Endothelial cell of umbilical vein (primary cell): Measurements from ENCODE around the gene LCN6. TPM values are rescaled to one million over a fixed set of nuclear protein-coding genes. Genes with fewer than 3 reads are reported as not detected.

Experiments
- BruUV-seq: library from RNA; stranded (reverse); fragments of 400-500 nt; replicated peaks from 2 replicates; lab custom pipeline; 2021; lab: Mats Ljungman, UMichigan
- CTCF ChIA-PET: fragments of 300-600, 350-600 bp; sonication (Branson Sonifier 250); formaldehyde crosslinking; loops from one replicate; lab custom pipeline; 2021; ENCODE audit warnings: antibody characterized with exemption, inconsistent platforms; lab: Charles Lee
- POLR2A ChIA-PET: fragments of 300-600, 350-600 bp; sonication (Branson Sonifier 250); formaldehyde crosslinking; loops from one replicate; lab custom pipeline; 2021; ENCODE audit warnings: antibody characterized with exemption, inconsistent platforms; lab: Charles Lee
- DNase-seq: peaks from one replicate; pipeline ENCODE4 v3.0.0-alpha.2; 2011; ENCODE audit warnings: low read depth, low spot score
- FAIRE-seq: peaks from 2 replicates; lab custom pipeline; 2011; peaks lifted over from hg19 to GRCh38; lab: Jason Lieb, UNC
- H2AFZ ChIP-seq: 2 replicates; pipeline ENCODE4 v1.6.0; 2012; ENCODE audit warnings: low read depth, low read length, control low read depth, inconsistent platforms
- H3K27ac ChIP-seq: 2 replicates; pipeline ENCODE4 v1.5.1; 2011; ENCODE audit warnings: low read depth, mild to moderate bottlenecking, control low read depth, low read length, moderate library complexity; ENCODE audit not compliant: insufficient read depth
- H3K27me3 ChIP-seq, 2 experiments: 2 replicates each; pipeline versions ENCODE4 v1.6.0 to v1.6.1; 2011; ENCODE audit warnings: low read length in 2 of 2, mixed read lengths in 1 of 2; ENCODE audit not compliant: control insufficient read depth in 2 of 2, insufficient read depth in 2 of 2
- H3K36me3 ChIP-seq, 2 experiments: 2 replicates in 1 of 2; 3 replicates in 1 of 2; pipeline ENCODE4 v1.5.1; 2011; ENCODE audit warnings: low read length in 2 of 2, mild to moderate bottlenecking in 1 of 2, moderate library complexity in 1 of 2; ENCODE audit not compliant: control insufficient read depth in 2 of 2, insufficient read depth in 2 of 2; ENCODE audit errors: extremely low read depth in 1 of 2
- H3K4me1 ChIP-seq: 3 replicates; pipeline ENCODE4 v1.5.1; 2011; ENCODE audit warnings: mild to moderate bottlenecking, low read length; ENCODE audit not compliant: control insufficient read depth, insufficient read depth; ENCODE audit errors: extremely low read depth
- H3K4me2 ChIP-seq: 2 replicates; pipeline ENCODE4 v1.6.1; 2011; ENCODE audit warnings: low read length, control low read depth, mixed read lengths; ENCODE audit not compliant: insufficient read depth
- H3K4me3 ChIP-seq, 3 experiments: fragments of 200-600 bp in 1 of 3; sonication (generic), shearing (Covaris generic) in 1 of 3; replicated peaks in 1 of 3; 2 replicates each; pipeline ENCODE4 v1.5.1; 2011 to 2016; ENCODE audit warnings: control low read depth in 3 of 3, low read length in 3 of 3, mild to moderate bottlenecking in 2 of 3, inconsistent platforms in 1 of 3, low read depth in 1 of 3, moderate library complexity in 1 of 3; ENCODE audit not compliant: insufficient read depth in 1 of 3
- H3K79me2 ChIP-seq: 2 replicates; pipeline ENCODE4 v1.6.0; 2012; ENCODE audit warnings: low read length, inconsistent platforms; ENCODE audit not compliant: control insufficient read depth, insufficient read depth
- H3K9ac ChIP-seq: replicated peaks from 2 replicates; pipeline ENCODE3; 2011; ENCODE audit warnings: low read length, control low read depth; ENCODE audit not compliant: insufficient read depth; ENCODE audit errors: extremely low read depth
- H3K9me1 ChIP-seq: replicated peaks from 3 replicates; pipeline ENCODE4 v1.6.0; 2011; ENCODE audit warnings: mild to moderate bottlenecking, low read length; ENCODE audit not compliant: control insufficient read depth, insufficient read depth; ENCODE audit errors: extremely low read depth
- H3K9me3 ChIP-seq: replicated peaks from 2 replicates; pipeline ENCODE4 v1.5.1; 2012; ENCODE audit warnings: low read length, inconsistent platforms; ENCODE audit not compliant: control insufficient read depth, insufficient read depth
- H4K20me1 ChIP-seq: replicated peaks from 2 replicates; pipeline ENCODE3; 2011; ENCODE audit warnings: mild to moderate bottlenecking, low read length; ENCODE audit not compliant: control insufficient read depth, insufficient read depth; ENCODE audit errors: extremely low read depth
- CTCF ChIP-seq, 2 donors: IDR thresholded peaks; 1 replicate in 1 of 2; 2 replicates in 1 of 2; pipeline ENCODE4 v1.5.1; 2011; ENCODE audit warnings: low read length in 2 of 2, mild to moderate bottlenecking in 2 of 2, moderate library complexity in 2 of 2, control low read depth in 1 of 2, inconsistent platforms in 1 of 2, low read depth in 1 of 2; ENCODE audit not compliant: insufficient read depth in 1 of 2; ENCODE audit errors: extremely low read depth in 1 of 2
- EZH2 ChIP-seq: IDR thresholded peaks from 2 replicates; pipeline ENCODE4 v1.6.1; 2012; ENCODE audit warnings: borderline replicate concordance, low read depth, mild to moderate bottlenecking, moderate library complexity, low read length, inconsistent platforms; ENCODE audit not compliant: severe bottlenecking
- FOS ChIP-seq: IDR thresholded peaks from 2 replicates; pipeline ENCODE4 v1.6.1; 2011; ENCODE audit warnings: mild to moderate bottlenecking, low read length, moderate library complexity, borderline replicate concordance; ENCODE audit not compliant: insufficient read depth
- GATA2 ChIP-seq: IDR thresholded peaks from 2 replicates; pipeline ENCODE4 v1.7.0; 2011; ENCODE audit warnings: low read depth, mild to moderate bottlenecking, moderate library complexity, mixed read lengths, low read length; ENCODE audit not compliant: insufficient read length, insufficient read depth
- MAX ChIP-seq: IDR thresholded peaks from 2 replicates; pipeline ENCODE4 v1.6.1; 2011; ENCODE audit not compliant: insufficient read depth, insufficient read length
- POLR2A ChIP-seq: IDR thresholded peaks from 2 replicates; pipeline ENCODE4 v1.6.1; 2012; ENCODE audit warnings: low read depth, mild to moderate bottlenecking, control low read depth, low read length
- POLR2AphosphoS5 ChIP-seq: IDR thresholded peaks from 2 replicates; pipeline ENCODE4 v1.6.1; 2012; ENCODE audit warnings: low read depth, mild to moderate bottlenecking, control low read depth, low read length, moderate library complexity; ENCODE audit not compliant: insufficient read depth
- dilution Hi-C: fragments of 300-500 bp; cut with MboI; formaldehyde crosslinking; loops from one replicate; pipeline ENCODE4 v1.15.0; 2019; ENCODE audit warnings: low sequenced_read_pairs; ENCODE audit not compliant: extremely low pct_ligation_motif_present
- intact Hi-C: fragments of 100-400 bp; cut with micrococcal nuclease; formaldehyde crosslinking; loops from one replicate; pipeline ENCODE4 v1.10.0; 2022
- polyA plus RNA-seq, 4 experiments: library from polyadenylated mRNA; depleted of rRNA in 3 of 4; stranded (reverse) in 3 of 4; unstranded in 1 of 4; fragments of >200 nt; gene quantifications; 2 replicates each; pipeline versions ENCODE4 v1.2.1 to v1.2.3, GENCODE V29; 2011 to 2012; ENCODE audit warnings: missing spikeins in 1 of 4
- total RNA-seq: library from RNA; stranded (reverse); gene quantifications from 2 replicates; pipeline ENCODE4 v1.2.3, GENCODE V29; 2021

Gene LCN6
- total and polyA plus RNA-seq, 2 donors (not counting 3 experiments of a cell fraction or from before 2014, with no cell fraction given), result 0.17 TPM; not detected in 1

GRCh38 chr9:136723989-136724388 is 24.3 kb downstream of the LCN6 start:
- Histone ChIP-seq H2AFZ (no peak overlapping the region), H3K27me3 (no peaks in the 10 kb centered on the region), H4K20me1 (no peaks in the 10 kb centered on the region), H3K4me2 (peak overlapping the region; percentile 17), H3K9me3 (no peaks in the 10 kb centered on the region), H3K79me2 (peaks cover 78% of the 10 kb centered on the region), H3K36me3 (peaks cover 12 to 36% of the 10 kb centered on the region in 2 experiments), H3K27ac (no peak overlapping the region), H3K4me3 (no peak overlapping the region), H3K9me1 (no peaks in the 10 kb centered on the region), H3K4me1 (peaks cover 62% of the 10 kb centered on the region), H3K9ac (no peak overlapping the region)
- CTCF ChIA-PET, result no interaction called here
- intact Hi-C loops, result loop anchor here (2.0 kb wide), 1 partner anchor 51 kb away; no protein-coding TSS in a partner anchor
- FAIRE-seq (no peak), DNase-seq (no peak)
- dilution Hi-C loops, result no loop called here
- BruUV-seq, result no TSS peak
- no peak for TF ChIP-seq FOS
- TF ChIP-seq POLR2A, result peak; percentile 42
- no peak for TF ChIP-seq EZH2
- TF ChIP-seq GATA2, result no peak
- TF ChIP-seq CTCF (IDR thresholded peaks at IDR 0.05; ENCODE audit: extremely low read depth in 1 of 2, insufficient read depth in 1 of 2, low read depth in 1 of 2, low read length in 2 of 2), result no peak
- no peak for TF ChIP-seq POLR2AphosphoS5
- TF ChIP-seq MAX, result no peak
- POLR2A ChIA-PET, result no interaction called here
